ENCODE data around the gene P3H2. TPM values are rescaled to one million over a fixed set of nuclear protein-coding genes. Genes with fewer than 3 reads are reported as not detected.

P3H2 gene
- total RNA-seq, 1 donor from 2014 or later, result 3.9 TPM

GRCh38 chr3:190019844-190020243 is 100.9 kb downstream of the P3H2 start:
- DNase-seq (ENCODE audit: low spot score), result no peak

GRCh38 chr3:190019006-190019405 is 101.7 kb downstream of the P3H2 start:
- DNase-seq (ENCODE audit: low spot score) (no peak), ATAC-seq (no peak)

More at GRCh38 chr3:190019844-190020243, 100.9 kb downstream of the P3H2 start:
- no peak for ATAC-seq

GRCh38 chr3:190018460-190018859 is 102.2 kb downstream of the P3H2 start:
- ATAC-seq, result no peak
- no peak for DNase-seq (ENCODE audit: low spot score)

GRCh38 chr3:190017521-190018288 is 103.0 kb downstream of the P3H2 start:
- DNase-seq (ENCODE audit: low spot score), result no peak

GRCh38 chr3:190016966-190017365 is 103.7 kb downstream of the P3H2 start:
- DNase-seq (ENCODE audit: low spot score) (no peak), ATAC-seq (no peak)

More at GRCh38 chr3:190017521-190018288, 103.0 kb downstream of the P3H2 start:
- ATAC-seq, result peak; percentile 65

- no peak for ATAC-seq
- no peak for DNase-seq (ENCODE audit: low spot score)
Measured at GRCh38 chr3:190014940-190015339, 105.8 kb downstream of the P3H2 start.

- DNase-seq (ENCODE audit: low spot score), result no peak
- no peak for ATAC-seq
Measured at GRCh38 chr3:190013943-190014924, 106.5 kb downstream of the P3H2 start.

- ATAC-seq (no peak), DNase-seq (ENCODE audit: low spot score) (no peak)
Measured at GRCh38 chr3:190012784-190013183, 107.9 kb downstream of the P3H2 start.

- DNase-seq (ENCODE audit: low spot score) (no peak), ATAC-seq (no peak)
Measured at GRCh38 chr3:190012314-190012782, 108.3 kb downstream of the P3H2 start.

- DNase-seq (ENCODE audit: low spot score) (no peak), ATAC-seq (no peak)
Measured at GRCh38 chr3:190010486-190010885, 110.2 kb downstream of the P3H2 start.

- DNase-seq (ENCODE audit: low spot score) (no peak), ATAC-seq (no peak)
Measured at GRCh38 chr3:190009614-190010013, 111.1 kb downstream of the P3H2 start.

- no peak for DNase-seq (ENCODE audit: low spot score)
- no peak for ATAC-seq
Measured at GRCh38 chr3:190008432-190008831, 112.3 kb downstream of the P3H2 start.

- DNase-seq (ENCODE audit: low spot score), result no peak
- no peak for ATAC-seq
Measured at GRCh38 chr3:190005343-190006113, 115.2 kb downstream of the P3H2 start.

- no peak for ATAC-seq
- DNase-seq (ENCODE audit: low spot score), result no peak
Measured at GRCh38 chr3:190004656-190005055, 116.0 kb downstream of the P3H2 start.

GRCh38 chr3:190003681-190004123 is 117.0 kb downstream of the P3H2 start:
- ATAC-seq, result no peak
- no peak for DNase-seq (ENCODE audit: low spot score)

- ATAC-seq, result no peak
- no peak for DNase-seq (ENCODE audit: low spot score)
Measured at GRCh38 chr3:190003068-190003467, 117.6 kb downstream of the P3H2 start.

- DNase-seq (ENCODE audit: low spot score) (no peak), ATAC-seq (no peak)
Measured at GRCh38 chr3:190001426-190001825, 119.3 kb downstream of the P3H2 start.

GRCh38 chr3:190000861-190001196 is 119.9 kb downstream of the P3H2 start:
- ATAC-seq, result no peak
- no peak for DNase-seq (ENCODE audit: low spot score)

- DNase-seq (ENCODE audit: low spot score) (no peak), ATAC-seq (no peak)
Measured at GRCh38 chr3:190000187-190000860, 120.4 kb downstream of the P3H2 start.

- no peak for DNase-seq (ENCODE audit: low spot score)
- ATAC-seq, result no peak
Measured at GRCh38 chr3:189999718-190000117, 121.0 kb downstream of the P3H2 start.
